Activated CD4-positive, alpha-beta memory T cell treated with anti-CD3 and anti-CD28 coated beads, Interleukin-2, amount 10 ng/mL, durations not matched to agents 7 days and 5 days (primary cell): ENCODE results near the gene PARP1. TPM values are rescaled to one million over a fixed set of nuclear protein-coding genes. Genes with fewer than 3 reads are reported as not detected.

ENCODE experiments used
- CTCF ChIA-PET: fragments of 350-600 bp; sonication (Branson Sonifier 250); formaldehyde crosslinking; loops from one replicate; lab custom pipeline; 2021; ENCODE audit warnings: antibody characterized with exemption, inconsistent platforms; lab: Charles Lee
- POLR2A ChIA-PET: fragments of 350-600 bp; sonication (Branson Sonifier 250); formaldehyde crosslinking; loops from one replicate; lab custom pipeline; 2021; ENCODE audit warnings: antibody characterized with exemption; lab: Charles Lee
- DNase-seq: peaks from one replicate; pipeline ENCODE4 v3.0.0-alpha.2; 2020
- H3K27ac Mint-ChIP-seq: one replicate; pipeline ENCODE4 v1.8.0; 2021; ENCODE audit warnings: mild to moderate bottlenecking, mixed read lengths
- H3K27me3 Mint-ChIP-seq: one replicate; pipeline ENCODE4 v1.8.0; 2021; ENCODE audit warnings: mixed read lengths
- H3K36me3 Mint-ChIP-seq: one replicate; pipeline ENCODE4 v1.8.0; 2021; ENCODE audit warnings: low read depth, mixed read lengths
- H3K4me1 Mint-ChIP-seq: one replicate; pipeline ENCODE4 v1.8.0; 2021; ENCODE audit warnings: mixed read lengths
- H3K4me3 Mint-ChIP-seq: one replicate; pipeline ENCODE4 v1.8.0; 2021; ENCODE audit warnings: mild to moderate bottlenecking, mixed read lengths
- H3K9me3 Mint-ChIP-seq: one replicate; pipeline ENCODE4 v1.8.0; 2021; ENCODE audit warnings: mixed read lengths
- total RNA-seq, 2 experiments: library from RNA; stranded (reverse); gene quantifications; one replicate each; pipeline ENCODE4 v1.2.3, GENCODE V29; 2021

PARP1 gene
- total RNA-seq, 2 experiments from 2014 or later: 191 to 194 TPM

DNA sequence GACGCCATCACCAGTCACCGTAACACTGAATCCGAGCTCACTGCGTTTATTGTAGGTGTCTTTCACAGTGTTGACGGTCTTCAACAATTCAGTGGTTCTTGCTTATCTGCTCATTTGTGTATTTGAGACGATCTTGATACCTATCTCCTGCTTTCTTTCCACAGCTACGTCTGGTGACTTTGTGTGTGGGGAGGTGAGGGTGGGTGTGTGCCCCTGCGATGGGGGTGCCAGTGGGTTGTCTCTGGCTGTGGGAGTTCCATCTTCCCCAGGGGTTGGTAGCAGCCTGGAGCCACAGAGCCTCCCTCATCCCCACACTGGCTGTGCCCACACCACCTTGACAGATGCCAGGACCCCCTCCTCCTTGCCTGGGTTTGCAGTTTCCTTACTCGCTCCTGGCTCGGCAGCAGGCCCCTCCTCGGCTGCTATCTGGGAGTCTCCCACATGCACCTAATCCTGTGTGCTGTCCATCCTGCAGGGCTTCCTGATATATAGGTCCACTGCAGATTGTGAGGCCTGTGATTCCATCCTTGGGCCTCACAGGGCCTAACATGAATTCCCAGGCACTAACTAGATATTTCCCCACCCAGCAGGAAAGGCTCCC lies 6.3 kb upstream of the PARP1 start:
- no peaks in the 10 kb centered on the region for H3K36me3 Mint-ChIP-seq
- peaks cover 3% of the 10 kb centered on the region for H3K4me1 Mint-ChIP-seq
- ChIA-PET POLR2A (interaction anchor here (0.5 to 0.8 kb wide), 2 partner anchors 9 to 304 kb away, joined by 3 read pairs; no protein-coding TSS in a partner anchor), CTCF (no interaction called here)
- peaks cover 9% of the 10 kb centered on the region for H3K27me3 Mint-ChIP-seq
- no peak overlapping the region for H3K27ac Mint-ChIP-seq
- no peak overlapping the region for H3K4me3 Mint-ChIP-seq
- no peak for DNase-seq
- no peaks in the 10 kb centered on the region for H3K9me3 Mint-ChIP-seq

DNA sequence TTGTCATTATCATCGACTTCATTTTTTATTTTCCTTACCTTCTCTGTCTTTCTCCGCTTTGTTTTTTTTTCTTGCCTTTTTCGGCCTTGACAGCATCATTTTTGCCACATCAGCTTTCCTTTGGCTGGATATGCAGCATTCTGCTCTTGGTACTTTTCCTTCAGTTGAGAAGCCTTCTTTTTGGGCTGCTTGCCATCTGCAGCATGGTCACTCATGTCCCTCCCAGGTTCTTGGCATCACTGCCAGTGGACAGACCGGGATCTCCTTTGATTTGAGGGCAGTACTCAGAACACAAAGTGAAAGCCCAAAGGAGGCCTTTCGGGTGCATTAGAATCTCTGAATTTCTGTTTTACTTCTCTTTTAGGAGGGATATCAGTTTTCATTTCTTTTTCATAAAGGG lies 3.7 kb upstream of the PARP1 start:
- ChIA-PET POLR2A (no interaction called here), CTCF (no interaction called here)
- H3K4me1 Mint-ChIP-seq: peaks cover 7% of the 10 kb centered on the region
- H3K27ac Mint-ChIP-seq: no peak overlapping the region
- no peaks in the 10 kb centered on the region for H3K9me3 Mint-ChIP-seq
- peaks cover 5% of the 10 kb centered on the region for H3K27me3 Mint-ChIP-seq
- H3K36me3 Mint-ChIP-seq: peaks cover 3% of the 10 kb centered on the region
- DNase-seq: no peak
- no peak overlapping the region for H3K4me3 Mint-ChIP-seq

GRCh38 chr1:226410958-226411357 lies 3.1 kb upstream of the PARP1 start:
- Mint-ChIP-seq H3K27me3 (peaks cover 2% of the 10 kb centered on the region), H3K9me3 (no peaks in the 10 kb centered on the region), H3K4me1 (peaks cover 13% of the 10 kb centered on the region), H3K36me3 (peaks cover 8% of the 10 kb centered on the region), H3K27ac (no peak overlapping the region), H3K4me3 (no peak overlapping the region)
- ChIA-PET POLR2A (interaction anchor here (1.1 kb wide), 1 partner anchor 14 kb away, joined by 3 read pairs; no protein-coding TSS in a partner anchor), CTCF (no interaction called here)
- DNase-seq: no peak

DNA sequence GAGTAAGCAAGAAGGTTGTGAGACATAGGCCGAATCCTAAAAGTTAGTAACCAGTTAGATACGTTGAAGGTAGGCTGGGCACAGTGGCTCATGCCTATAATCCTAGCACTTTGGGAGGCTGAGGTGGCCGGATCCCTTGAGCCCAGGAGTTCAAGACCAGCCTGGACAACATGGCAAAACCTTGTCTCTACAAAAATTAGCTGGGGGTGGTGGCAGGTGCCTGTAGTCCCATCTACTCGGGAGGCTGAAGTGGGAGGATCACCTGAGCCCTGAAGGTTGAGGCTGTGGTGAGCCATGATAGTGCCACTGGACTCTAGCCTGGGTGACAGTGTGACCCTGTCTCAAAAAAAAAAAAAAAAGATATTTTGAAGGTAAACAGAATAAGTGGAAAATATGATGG lies 1.5 kb upstream of the PARP1 start:
- CTCF ChIA-PET: interaction anchor here (0.7 to 4.5 kb wide), 8 partner anchors 10 to 1357 kb away, joined by 3 to 69 read pairs (median 12); partner anchors contain the start of gene LIN9
- DNase-seq: no peak
- Mint-ChIP-seq H3K27ac (no peak overlapping the region), H3K27me3 (peaks cover 2% of the 10 kb centered on the region), H3K9me3 (no peaks in the 10 kb centered on the region), H3K36me3 (peaks cover 8% of the 10 kb centered on the region), H3K4me3 (no peak overlapping the region), H3K4me1 (peaks cover 27% of the 10 kb centered on the region)
- POLR2A ChIA-PET: interaction anchor here (0.8 to 3.6 kb wide), 3 partner anchors 11 to 410 kb away, joined by 3 to 15 read pairs (median 5); partner anchors contain the start of gene SDE2

- H3K4me1 Mint-ChIP-seq: peaks cover 33% of the 10 kb centered on the region
- H3K27ac Mint-ChIP-seq: peak overlapping the region; percentile 72
- ChIA-PET CTCF (interaction anchor here (0.5 to 4.5 kb wide), 48 partner anchors 8 to 966 kb away, joined by 3 to 69 read pairs (median 4); partner anchors contain the start of genes H3-3A, LIN9, SDE2 and SRP9), POLR2A (interaction anchor here (0.8 to 4.4 kb wide), 25 partner anchors 11 to 981 kb away, joined by 3 to 35 read pairs (median 4); partner anchors contain the start of genes ACBD3, H3-3A, LIN9 and SDE2)
- H3K27me3 Mint-ChIP-seq: peaks cover 2% of the 10 kb centered on the region
- DNase-seq: no peak
- H3K36me3 Mint-ChIP-seq: peaks cover 13% of the 10 kb centered on the region
- peak overlapping the region; percentile 85 for H3K4me3 Mint-ChIP-seq
- H3K9me3 Mint-ChIP-seq: no peaks in the 10 kb centered on the region
These were observed 642 bp upstream of the PARP1 start for GRCh38 chr1:226408285-226409184.

GRCh38 chr1:226407199-226407496 lies 745 bp downstream of the PARP1 start:
- no peak for DNase-seq
- Mint-ChIP-seq H3K4me3 (peak overlapping the region; percentile 85), H3K9me3 (no peaks in the 10 kb centered on the region), H3K4me1 (peaks cover 38% of the 10 kb centered on the region), H3K27me3 (peaks cover 2% of the 10 kb centered on the region), H3K27ac (peak overlapping the region; percentile 89), H3K36me3 (peaks cover 20% of the 10 kb centered on the region)
- ChIA-PET POLR2A (interaction anchor here (0.7 to 4.4 kb wide), 21 partner anchors 13 to 629 kb away, joined by 3 to 35 read pairs (median 6); partner anchors contain the start of genes COQ8A, H3-3A, LIN9 and SDE2), CTCF (interaction anchor here (0.7 to 4.5 kb wide), 28 partner anchors 9 to 629 kb away, joined by 3 to 69 read pairs (median 6); partner anchors contain the start of genes H3-3A, LIN9, SDE2 and SRP9)

GRCh38 chr1:226406401-226406881 lies 1.5 kb downstream of the PARP1 start:
- CTCF ChIA-PET: interaction anchor here (0.6 to 4.5 kb wide), 15 partner anchors 9 to 533 kb away, joined by 3 to 69 read pairs (median 8); partner anchors contain the start of gene LIN9
- peaks cover 41% of the 10 kb centered on the region for H3K4me1 Mint-ChIP-seq
- DNase-seq: no peak

GRCh38 chr1:226405411-226405988 lies 2.4 kb downstream of the PARP1 start:
- Mint-ChIP-seq H3K36me3 (peaks cover 36% of the 10 kb centered on the region), H3K27ac (peak overlapping the region; percentile 89), H3K27me3 (no peaks in the 10 kb centered on the region), H3K4me1 (peaks cover 44% of the 10 kb centered on the region), H3K9me3 (no peaks in the 10 kb centered on the region), H3K4me3 (peak overlapping the region; percentile 85)
- peak; percentile 47 for DNase-seq
- POLR2A ChIA-PET: interaction anchor here (0.9 to 4.4 kb wide), 12 partner anchors 13 to 406 kb away, joined by 3 to 35 read pairs (median 6); partner anchors contain the start of genes H3-3A, LIN9 and SDE2
- CTCF ChIA-PET: interaction anchor here (0.8 to 4.5 kb wide), 7 partner anchors 14 to 280 kb away, joined by 3 to 69 read pairs (median 13); no protein-coding TSS in a partner anchor

More at GRCh38 chr1:226406401-226406881, 1.5 kb downstream of the PARP1 start:
- POLR2A ChIA-PET: interaction anchor here (0.9 to 4.4 kb wide), 18 partner anchors 14 to 533 kb away, joined by 3 to 35 read pairs (median 6); partner anchors contain the start of genes COQ8A, H3-3A, LIN9 and SDE2
- H3K36me3 Mint-ChIP-seq: peaks cover 27% of the 10 kb centered on the region
- H3K27ac Mint-ChIP-seq: peak overlapping the region; percentile 89
- H3K4me3 Mint-ChIP-seq: peak overlapping the region; percentile 85
- no peaks in the 10 kb centered on the region for H3K9me3 Mint-ChIP-seq
- H3K27me3 Mint-ChIP-seq: no peaks in the 10 kb centered on the region

DNA sequence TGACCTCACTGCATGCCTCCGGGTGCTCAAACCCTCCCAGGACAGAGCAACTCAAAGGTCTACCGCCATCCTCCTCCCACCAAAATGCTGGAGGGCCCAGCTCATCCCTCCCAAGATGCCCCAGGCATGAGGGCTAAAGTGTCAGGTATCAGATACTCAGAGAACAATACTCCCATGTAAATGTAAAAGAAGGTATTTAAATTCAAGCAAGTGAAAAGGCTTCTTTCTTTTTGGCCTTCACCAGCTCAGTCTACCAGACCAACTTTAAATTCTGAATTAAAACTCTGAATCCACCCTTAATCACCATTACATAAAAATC lies 3.0 kb downstream of the PARP1 start:
- Mint-ChIP-seq H3K4me3 (peak overlapping the region; percentile 85), H3K27ac (no peak overlapping the region), H3K9me3 (no peaks in the 10 kb centered on the region), H3K36me3 (peaks cover 43% of the 10 kb centered on the region), H3K4me1 (peaks cover 44% of the 10 kb centered on the region), H3K27me3 (no peaks in the 10 kb centered on the region)
- DNase-seq: no peak
- POLR2A ChIA-PET: interaction anchor here (0.9 to 4.4 kb wide), 8 partner anchors 12 to 342 kb away, joined by 3 to 35 read pairs (median 6); partner anchors contain the start of genes H3-3A and LIN9
- CTCF ChIA-PET: interaction anchor here (0.8 to 4.5 kb wide), 7 partner anchors 11 to 279 kb away, joined by 3 to 69 read pairs (median 6); no protein-coding TSS in a partner anchor

DNA sequence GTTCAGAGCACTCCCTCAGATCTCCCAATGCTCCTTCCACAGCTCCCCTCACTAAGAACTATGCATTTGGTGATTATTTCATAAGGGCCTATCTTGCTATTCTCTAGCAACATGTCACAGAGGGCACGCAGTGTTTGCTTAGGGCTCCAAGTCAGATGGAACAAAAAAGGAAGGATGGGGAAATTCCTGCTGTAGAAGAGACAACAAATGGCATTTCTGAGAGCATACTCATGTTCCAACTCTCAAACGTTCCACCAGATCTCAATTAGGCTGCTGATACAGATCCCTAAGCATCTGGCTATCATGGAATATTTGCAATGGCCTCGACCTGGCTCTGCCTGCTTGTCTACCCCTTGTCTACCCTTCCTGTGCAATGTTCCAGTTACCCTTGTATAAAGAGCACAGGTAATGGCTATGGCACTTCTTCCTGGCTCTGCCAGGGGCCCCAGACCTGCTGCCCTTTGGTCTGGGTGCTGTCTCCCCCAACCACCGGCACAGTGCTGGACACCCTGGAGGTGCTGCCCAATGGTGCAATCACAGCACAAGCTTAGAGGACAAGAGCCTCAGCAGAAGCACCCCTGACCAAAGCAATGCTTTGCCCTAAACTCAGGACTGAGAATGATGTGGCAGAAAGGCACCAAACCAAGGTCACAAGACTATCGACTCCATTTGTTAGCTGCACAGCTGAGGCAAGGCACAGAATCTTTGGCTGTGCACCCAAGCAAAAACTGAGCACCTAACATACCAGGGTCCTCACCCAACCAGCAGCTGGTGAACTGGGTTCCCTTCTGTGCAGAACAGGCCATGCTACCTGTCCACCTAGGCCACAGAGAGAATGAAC lies 3.6 kb downstream of the PARP1 start:
- H3K27me3 Mint-ChIP-seq: no peaks in the 10 kb centered on the region
- no peak overlapping the region for H3K27ac Mint-ChIP-seq
- POLR2A ChIA-PET: interaction anchor here (0.9 to 4.4 kb wide), 5 partner anchors 11 to 342 kb away, joined by 5 to 29 read pairs (median 7); partner anchors contain the start of genes H3-3A and LIN9
- no peak overlapping the region for H3K4me3 Mint-ChIP-seq
- DNase-seq: no peak
- peaks cover 44% of the 10 kb centered on the region for H3K4me1 Mint-ChIP-seq
- H3K36me3 Mint-ChIP-seq: peaks cover 49% of the 10 kb centered on the region
- H3K9me3 Mint-ChIP-seq: no peaks in the 10 kb centered on the region
- CTCF ChIA-PET: interaction anchor here (0.8 to 4.5 kb wide), 5 partner anchors 11 to 278 kb away, joined by 3 to 25 read pairs (median 5); no protein-coding TSS in a partner anchor
